Measurements from ENCODE around the gene ZNF28. TPM values are rescaled to one million over a fixed set of nuclear protein-coding genes. Genes with fewer than 3 reads are reported as not detected.
"Not testable (repeated sequence)": the region's sequence is repeated elsewhere in the genome, so short reads cannot be mapped to it uniquely, and the experiment has no call there.

The ZNF28 gene
- total and polyA plus RNA-seq, 10 of the 15 experiments (the other 5 are each of a cell fraction or from before 2014, with no cell fraction given) = 5.9 to 31.1 (median 15.3) TPM

DNA sequence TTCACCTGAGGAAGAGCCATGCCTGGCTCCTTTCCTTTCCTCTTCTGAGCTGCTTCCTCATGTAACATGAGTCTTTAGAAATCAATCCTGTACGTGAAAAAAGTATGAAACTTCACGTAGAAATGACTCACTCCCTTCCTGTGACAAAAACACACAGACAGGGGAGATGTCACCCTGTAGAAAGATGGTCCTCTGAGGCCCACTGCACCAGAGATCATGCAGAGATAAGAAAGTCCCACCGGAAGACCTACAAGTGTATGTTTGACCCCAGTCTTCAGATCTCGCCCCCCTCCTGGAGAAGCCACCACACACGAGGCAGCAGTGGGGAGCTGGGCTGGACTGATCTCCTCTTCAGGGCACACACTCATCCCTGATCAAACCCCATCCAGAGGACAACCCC lies 12.1 kb upstream of the ZNF28 start:
- ATAC-seq; in situ Hi-C loops (cut with MboI); H4K20me1 ChIP-seq (ENCODE audit: control insufficient read depth, insufficient read depth); intact Hi-C loops (cut with micrococcal nuclease; ENCODE audit: unreplicated experiment); H3K27me3 ChIP-seq (replicated peaks in 1 of 2; ENCODE audit: control insufficient read depth in 2 of 2, insufficient read depth in 2 of 2, low read length in 1 of 2); H3K9ac ChIP-seq (ENCODE audit: control insufficient read depth, insufficient read depth, low read length); H3K4me2 ChIP-seq (ENCODE audit: control insufficient read depth, insufficient read depth); BruUV-seq (replicated peaks); CTCF ChIA-PET; RAD21 ChIA-PET (ENCODE audit: unreplicated experiment); H3K79me2 ChIP-seq (ENCODE audit: control insufficient read depth, insufficient read depth, low read length); H3K9me3 ChIP-seq (replicated peaks; ENCODE audit: control insufficient read depth, insufficient read depth, low read length); H3K4me1 ChIP-seq (ENCODE audit: control insufficient read depth, insufficient read depth, low read length); H3K36me3 ChIP-seq (ENCODE audit: control insufficient read depth in 2 of 2, insufficient read depth in 2 of 2, low read length in 1 of 2); FAIRE-seq; POLR2A ChIA-PET; H3K27ac ChIP-seq (ENCODE audit: control insufficient read depth, insufficient read depth); H2AFZ ChIP-seq (ENCODE audit: control insufficient read depth, low read depth, low read length); H3K4me3 ChIP-seq; DNase-seq (ENCODE audit: low read depth, low spot score): not testable (repeated sequence)
- 28% methylated on average over 5 of the region's 5 CpGs for WGBS (ENCODE audit: insufficient coverage, insufficient replicate concordance, low lambda C conversion rate, missing lambda C conversion rate)
- SMC1A ChIA-PET (ENCODE audit: uncharacterized antibody, unreplicated experiment) = interaction anchor here (0.5 kb wide), 1 partner anchor 107 kb away, joined by 3 read pairs; no protein-coding TSS in a partner anchor

DNA sequence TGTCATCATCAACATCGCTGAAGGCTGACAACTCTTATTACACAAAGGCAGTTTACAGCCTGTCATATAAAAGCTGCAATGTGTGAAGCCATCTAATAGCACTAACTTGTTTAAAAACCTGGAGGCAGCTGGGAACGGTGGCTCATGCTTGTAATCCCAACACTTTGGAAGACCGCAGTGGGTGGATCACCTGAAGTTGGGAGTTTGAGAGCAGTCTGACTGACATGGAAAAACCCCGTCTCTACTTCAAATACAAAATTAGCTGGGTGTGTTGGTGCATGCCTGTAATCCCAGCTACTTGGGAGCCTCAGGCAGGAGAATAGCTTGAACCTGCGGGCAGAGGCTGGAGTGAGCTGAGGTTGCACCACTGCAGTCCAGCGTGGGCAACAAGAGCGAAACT lies 8.4 kb upstream of the ZNF28 start:
- ATAC-seq; H3K9ac ChIP-seq (ENCODE audit: control insufficient read depth, insufficient read depth, low read length); H3K79me2 ChIP-seq (ENCODE audit: control insufficient read depth, insufficient read depth, low read length); intact Hi-C loops (cut with micrococcal nuclease; ENCODE audit: unreplicated experiment); H3K9me3 ChIP-seq (replicated peaks; ENCODE audit: control insufficient read depth, insufficient read depth, low read length); BruUV-seq (replicated peaks); CTCF ChIA-PET; SMC1A ChIA-PET (ENCODE audit: uncharacterized antibody, unreplicated experiment); DNase-seq (ENCODE audit: low read depth, low spot score); H3K4me2 ChIP-seq (ENCODE audit: control insufficient read depth, insufficient read depth); H3K27ac ChIP-seq (ENCODE audit: control insufficient read depth, insufficient read depth); H4K20me1 ChIP-seq (ENCODE audit: control insufficient read depth, insufficient read depth); RAD21 ChIA-PET (ENCODE audit: unreplicated experiment); in situ Hi-C loops (cut with MboI); H3K4me1 ChIP-seq (ENCODE audit: control insufficient read depth, insufficient read depth, low read length); H2AFZ ChIP-seq (ENCODE audit: control insufficient read depth, low read depth, low read length); FAIRE-seq; H3K4me3 ChIP-seq; POLR2A ChIA-PET; H3K27me3 ChIP-seq (replicated peaks in 1 of 2; ENCODE audit: control insufficient read depth in 2 of 2, insufficient read depth in 2 of 2, low read length in 1 of 2); H3K36me3 ChIP-seq (ENCODE audit: control insufficient read depth in 2 of 2, insufficient read depth in 2 of 2, low read length in 1 of 2): not testable (repeated sequence)
- WGBS (ENCODE audit: insufficient coverage, insufficient replicate concordance, low lambda C conversion rate, missing lambda C conversion rate) = 81% methylated on average over 7 of the region's 7 CpGs

DNA sequence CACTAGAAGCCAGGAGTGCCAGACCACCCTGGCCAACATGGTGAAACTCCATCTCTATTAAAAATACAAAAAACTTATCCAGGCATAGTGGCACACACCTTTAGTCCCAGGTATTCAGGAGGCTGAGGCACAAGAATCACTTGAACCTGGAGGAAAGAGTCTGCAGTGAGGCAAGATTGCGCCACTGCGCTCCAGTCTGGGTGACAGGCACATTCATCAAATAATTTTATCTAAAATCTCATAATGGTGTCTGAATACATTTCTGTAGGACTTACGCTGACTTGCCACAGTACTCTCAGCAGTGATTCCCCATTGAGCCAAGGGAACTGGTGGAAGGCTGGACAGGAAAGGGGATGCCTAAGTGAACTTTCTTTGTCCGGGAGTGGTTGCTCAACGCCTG lies 4.3 kb upstream of the ZNF28 start:
- RAD21 ChIA-PET (ENCODE audit: unreplicated experiment) = no interaction called here
- H3K9me3 ChIP-seq (replicated peaks; ENCODE audit: control insufficient read depth, insufficient read depth, low read length) = peaks cover 3% of the 10 kb centered on the region; the same call in 2 of the 3 replicates
- intact Hi-C loops (cut with micrococcal nuclease; ENCODE audit: unreplicated experiment) = no loop called here
- BruUV-seq (replicated peaks) = no TSS peak
- H3K4me2 ChIP-seq (ENCODE audit: control insufficient read depth, insufficient read depth) = no peak overlapping the region
- ATAC-seq = no peak
- WGBS (ENCODE audit: insufficient coverage, insufficient replicate concordance, low lambda C conversion rate, missing lambda C conversion rate) = 82% methylated on average over 5 of the region's 5 CpGs
- H3K4me1 ChIP-seq (ENCODE audit: control insufficient read depth, insufficient read depth, low read length) = no peaks in the 10 kb centered on the region
- DNase-seq (ENCODE audit: low read depth, low spot score) = no peak
- FAIRE-seq = no peak
- no peak for TF ChIP-seq IKZF2 (IDR thresholded peaks at IDR 0.05)
- no peaks in the 10 kb centered on the region for H3K27me3 ChIP-seq (replicated peaks in 1 of 2; ENCODE audit: control insufficient read depth in 2 of 2, insufficient read depth in 2 of 2, low read length in 1 of 2)
- H4K20me1 ChIP-seq (ENCODE audit: control insufficient read depth, insufficient read depth) = no peaks in the 10 kb centered on the region
- CTCF ChIA-PET = no interaction called here
- POLR2A ChIA-PET = no interaction called here
- peaks cover 4% of the 10 kb centered on the region for H3K79me2 ChIP-seq (ENCODE audit: control insufficient read depth, insufficient read depth, low read length)
- H2AFZ ChIP-seq (ENCODE audit: control insufficient read depth, low read depth, low read length) = no peak overlapping the region
- SMC1A ChIA-PET (ENCODE audit: uncharacterized antibody, unreplicated experiment) = no interaction called here
- no peak overlapping the region for H3K4me3 ChIP-seq
- H3K9ac ChIP-seq (ENCODE audit: control insufficient read depth, insufficient read depth, low read length) = no peak overlapping the region
- H3K36me3 ChIP-seq (ENCODE audit: control insufficient read depth in 2 of 2, insufficient read depth in 2 of 2, low read length in 1 of 2) = no peaks in the 10 kb centered on the region
- in situ Hi-C loops (cut with MboI) = no loop called here
- no peak overlapping the region for H3K27ac ChIP-seq (ENCODE audit: control insufficient read depth, insufficient read depth)
